Bronchial epithelial cell (primary cell): ENCODE results near the gene VASN. TPM values are rescaled to one million over a fixed set of nuclear protein-coding genes. Genes with fewer than 3 reads are reported as not detected.

Experiments used
- DNase-seq: peaks from one replicate; pipeline ENCODE4 v3.0.0-alpha.2; 2010; ENCODE audit warnings: low read depth
- FAIRE-seq: peaks from 2 replicates; lab custom pipeline; 2011; peaks lifted over from hg19 to GRCh38; lab: Jason Lieb, UNC
- H3K27me3 ChIP-seq: 2 replicates; pipeline ENCODE4 v1.5.1; 2011; ENCODE audit warnings: low read length; ENCODE audit not compliant: control insufficient read depth, insufficient read depth
- H3K36me3 ChIP-seq: 2 replicates; pipeline ENCODE4 v1.5.1; 2011; ENCODE audit warnings: low read length; ENCODE audit not compliant: control insufficient read depth, insufficient read depth
- H3K4me3 ChIP-seq: 2 replicates; pipeline ENCODE4 v1.5.1; 2011; ENCODE audit warnings: mild to moderate bottlenecking, low read depth, low read length, control low read depth
- total RNA-seq: library from RNA; depleted of rRNA; stranded (reverse); fragments of >200 nt; gene quantifications from 2 replicates; pipeline ENCODE4 v1.2.1, GENCODE V29; 2014
- TF ChIP-seq, protein P1 (sequence below): IDR thresholded peaks from 2 replicates; pipeline ENCODE4 v1.5.1; 2011; ENCODE audit warnings: mild to moderate bottlenecking, moderate library complexity, low read length, control low read depth, inconsistent platforms; ENCODE audit not compliant: insufficient read depth, severe bottlenecking

The VASN gene
- total RNA-seq, 1 donor from 2014 or later = 6.6 TPM

DNA sequence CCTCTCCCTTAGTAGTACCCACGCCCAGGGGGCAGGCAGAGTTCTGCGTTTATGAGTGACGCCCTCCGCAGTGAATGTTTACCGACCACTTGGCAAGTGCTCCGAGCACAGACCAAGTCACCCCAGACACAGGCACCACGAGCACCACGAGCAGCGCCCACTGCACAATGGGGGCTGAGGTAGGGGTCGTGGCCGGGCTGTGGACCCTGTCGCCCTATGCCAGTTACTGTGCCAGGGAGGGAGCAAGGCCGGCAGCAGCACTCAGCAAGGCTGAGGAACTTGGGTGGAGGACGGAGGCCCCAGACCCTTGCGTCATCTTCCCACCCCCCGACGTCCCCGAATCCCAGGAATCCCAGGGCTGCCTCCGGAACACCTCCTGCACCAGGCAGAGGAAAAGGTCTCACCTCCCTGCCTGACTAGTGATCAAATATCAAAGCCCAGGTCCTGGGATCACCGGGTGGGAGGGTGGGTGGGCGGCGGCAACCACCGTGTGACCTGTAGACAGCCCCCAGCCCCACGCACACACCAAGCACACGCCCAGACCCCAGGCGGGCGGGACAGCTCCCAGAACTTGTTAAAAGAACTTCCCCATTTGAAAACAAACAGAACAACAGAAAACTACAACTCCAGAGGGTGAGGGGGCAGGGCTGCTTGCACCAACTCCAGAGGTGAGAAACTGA, 5.4 kb downstream of the VASN start:
- H3K36me3 ChIP-seq = no peaks in the 10 kb centered on the region
- TF ChIP-seq, protein P1, sequence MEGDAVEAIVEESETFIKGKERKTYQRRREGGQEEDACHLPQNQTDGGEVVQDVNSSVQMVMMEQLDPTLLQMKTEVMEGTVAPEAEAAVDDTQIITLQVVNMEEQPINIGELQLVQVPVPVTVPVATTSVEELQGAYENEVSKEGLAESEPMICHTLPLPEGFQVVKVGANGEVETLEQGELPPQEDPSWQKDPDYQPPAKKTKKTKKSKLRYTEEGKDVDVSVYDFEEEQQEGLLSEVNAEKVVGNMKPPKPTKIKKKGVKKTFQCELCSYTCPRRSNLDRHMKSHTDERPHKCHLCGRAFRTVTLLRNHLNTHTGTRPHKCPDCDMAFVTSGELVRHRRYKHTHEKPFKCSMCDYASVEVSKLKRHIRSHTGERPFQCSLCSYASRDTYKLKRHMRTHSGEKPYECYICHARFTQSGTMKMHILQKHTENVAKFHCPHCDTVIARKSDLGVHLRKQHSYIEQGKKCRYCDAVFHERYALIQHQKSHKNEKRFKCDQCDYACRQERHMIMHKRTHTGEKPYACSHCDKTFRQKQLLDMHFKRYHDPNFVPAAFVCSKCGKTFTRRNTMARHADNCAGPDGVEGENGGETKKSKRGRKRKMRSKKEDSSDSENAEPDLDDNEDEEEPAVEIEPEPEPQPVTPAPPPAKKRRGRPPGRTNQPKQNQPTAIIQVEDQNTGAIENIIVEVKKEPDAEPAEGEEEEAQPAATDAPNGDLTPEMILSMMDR = no peak
- no peak overlapping the region for H3K4me3 ChIP-seq
- DNase-seq (no peak), FAIRE-seq (no peak)
- no peaks in the 10 kb centered on the region for H3K27me3 ChIP-seq

DNA sequence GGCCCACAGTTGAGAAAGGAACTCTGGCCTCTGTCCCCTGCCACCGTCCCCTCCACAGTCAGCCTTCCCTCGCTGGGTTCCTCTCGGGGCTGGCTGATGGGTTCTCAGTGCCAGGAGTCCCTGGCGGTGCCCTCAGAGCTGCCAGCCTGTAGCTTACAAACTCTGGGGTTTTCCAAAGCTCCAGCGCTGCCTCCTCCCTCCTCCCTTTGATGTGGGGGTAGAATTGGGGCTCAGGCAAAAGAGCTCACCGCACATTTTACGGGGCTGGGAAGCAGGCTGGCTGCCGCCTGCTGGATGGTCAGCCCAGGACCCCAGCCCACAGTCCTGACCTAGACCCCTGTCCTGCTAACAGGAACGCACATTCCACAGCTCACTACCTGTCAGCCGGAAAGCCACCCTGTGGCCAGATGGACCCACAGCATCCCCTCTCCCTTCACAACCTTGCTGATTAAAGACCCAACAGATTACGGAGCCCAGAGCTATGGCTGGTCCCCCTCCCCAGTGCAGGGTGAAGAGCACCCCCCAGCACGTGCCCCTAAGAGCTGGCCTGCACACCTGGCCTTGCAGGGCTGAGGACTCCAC, 6.0 kb downstream of the VASN start:
- Histone ChIP-seq H3K27me3 (no peaks in the 10 kb centered on the region), H3K4me3 (no peak overlapping the region), H3K36me3 (peaks cover 2% of the 10 kb centered on the region)
- no peak for FAIRE-seq
- TF ChIP-seq, protein P1 = peak; percentile 31
- DNase-seq = no peak

DNA sequence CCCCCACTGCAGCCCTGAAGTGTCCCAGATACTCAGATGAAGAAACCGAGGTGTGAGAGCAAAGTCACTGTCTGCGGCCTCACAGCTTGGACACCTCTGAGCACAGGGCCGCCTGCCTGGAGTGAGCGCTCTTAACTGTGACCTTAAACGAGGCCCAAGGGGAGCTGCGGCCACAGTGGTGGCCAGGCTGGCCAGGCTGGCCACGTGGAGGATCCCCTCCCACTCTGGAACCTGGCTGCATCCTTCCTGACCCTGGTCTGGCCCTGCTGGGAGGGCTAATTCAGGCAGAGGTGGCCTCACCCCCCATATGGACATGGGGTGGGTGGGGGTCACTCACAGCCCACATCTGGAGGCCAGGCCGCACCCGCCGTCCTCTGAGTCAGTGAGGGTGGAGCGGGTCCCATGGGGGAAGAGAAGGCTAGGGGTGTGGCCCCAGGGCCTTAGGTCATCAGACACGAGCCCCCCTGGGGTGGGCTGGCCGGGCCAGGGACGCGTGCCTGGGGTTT, 6.6 kb downstream of the VASN start:
- TF ChIP-seq, protein P1 = no peak
- H3K4me3 ChIP-seq = no peak overlapping the region
- no peaks in the 10 kb centered on the region for H3K27me3 ChIP-seq
- peaks cover 4% of the 10 kb centered on the region for H3K36me3 ChIP-seq
- no peak for FAIRE-seq
- no peak for DNase-seq

GRCh38 chr16:4378999-4379690, 7.5 kb downstream of the VASN start:
- DNase-seq (no peak), FAIRE-seq (no peak)
- Histone ChIP-seq H3K27me3 (no peaks in the 10 kb centered on the region), H3K4me3 (no peak overlapping the region), H3K36me3 (peaks cover 4% of the 10 kb centered on the region)
- TF ChIP-seq, protein P1 = no peak

DNA sequence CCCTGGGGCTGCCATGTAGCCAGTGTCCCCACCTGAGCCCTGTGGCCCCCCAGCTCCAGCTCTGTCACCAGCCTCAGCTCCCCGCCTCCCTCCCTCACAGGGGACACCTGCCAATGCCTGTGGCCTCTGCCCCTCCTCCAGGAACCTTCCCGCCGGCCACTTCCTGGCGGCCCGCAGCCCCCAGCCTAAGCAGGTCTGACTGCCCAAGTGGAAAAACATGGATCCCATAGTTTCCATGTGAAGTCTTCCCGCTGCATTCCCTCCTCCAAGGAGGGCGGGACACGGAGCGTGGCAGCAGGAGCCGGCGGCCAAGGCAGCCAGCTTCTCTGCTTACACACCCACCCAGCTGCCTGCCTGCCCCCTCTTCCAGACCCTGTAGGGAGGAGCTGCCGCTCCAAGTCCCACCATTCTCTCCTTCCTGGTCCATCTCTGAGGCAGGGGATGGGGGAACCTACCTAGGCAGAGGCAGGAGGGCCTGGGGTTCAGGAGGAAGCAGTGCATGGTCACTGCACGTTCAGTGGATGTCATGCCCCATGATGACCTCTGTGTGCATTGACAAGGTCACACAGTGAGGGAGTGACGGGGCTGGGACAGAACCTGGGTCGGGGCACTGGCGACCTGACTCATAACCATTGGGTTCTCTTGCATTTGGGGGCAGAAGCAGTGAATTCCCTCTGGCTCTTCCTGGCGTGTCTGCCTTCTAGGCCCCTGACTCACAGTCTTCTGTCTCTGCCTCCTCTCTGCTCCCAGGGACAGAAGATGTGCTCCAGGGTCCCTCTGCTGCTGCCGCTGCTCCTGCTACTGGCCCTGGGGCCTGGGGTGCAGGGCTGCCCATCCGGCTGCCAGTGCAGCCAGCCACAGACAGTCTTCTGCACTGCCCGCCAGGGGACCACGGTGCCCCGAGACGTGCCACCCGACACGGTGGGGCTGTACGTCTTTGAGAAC, 8.7 kb downstream of the VASN start:
- no peaks in the 10 kb centered on the region for H3K27me3 ChIP-seq
- peaks cover 4% of the 10 kb centered on the region for H3K36me3 ChIP-seq
- H3K4me3 ChIP-seq = no peak overlapping the region
- TF ChIP-seq, protein P1 = no peak
- FAIRE-seq (peak; percentile 13), DNase-seq (no peak)
